Measurements from ENCODE around the gene RAVER1.

The RAVER1 gene

GRCh38 chr19:10292789-10293636 lies 40.3 kb downstream of the RAVER1 start:
- H3K4me3 Mint-ChIP-seq: peak overlapping the region; percentile 74
- H3K4me1 Mint-ChIP-seq: peaks cover 56% of the 10 kb centered on the region

GRCh38 chr19:10292206-10292788 lies 41.0 kb downstream of the RAVER1 start:
- Mint-ChIP-seq H3K9me3 (no peaks in the 10 kb centered on the region), H3K36me3 (ENCODE audit: low read depth) (no peaks in the 10 kb centered on the region), H3K27ac (no peak overlapping the region), H3K4me3 (peak overlapping the region; percentile 74), H3K27me3 (peaks cover 71% of the 10 kb centered on the region), H3K4me1 (peaks cover 63% of the 10 kb centered on the region)
- peak; percentile 86 for DNase-seq
- ATAC-seq: peak; percentile 42

More at GRCh38 chr19:10292789-10293636, 40.3 kb downstream of the RAVER1 start:
- Mint-ChIP-seq H3K27ac (no peak overlapping the region), H3K9me3 (no peaks in the 10 kb centered on the region), H3K36me3 (ENCODE audit: low read depth) (no peaks in the 10 kb centered on the region), H3K27me3 (peaks cover 66% of the 10 kb centered on the region)
- DNase-seq (no peak), ATAC-seq (no peak)

- peaks cover 71% of the 10 kb centered on the region for H3K27me3 Mint-ChIP-seq
- H3K36me3 Mint-ChIP-seq (ENCODE audit: low read depth): no peaks in the 10 kb centered on the region
- ATAC-seq (no peak), DNase-seq (no peak)
- no peaks in the 10 kb centered on the region for H3K9me3 Mint-ChIP-seq
- peak overlapping the region; percentile 74 for H3K4me3 Mint-ChIP-seq
- peaks cover 70% of the 10 kb centered on the region for H3K4me1 Mint-ChIP-seq
- no peak overlapping the region for H3K27ac Mint-ChIP-seq
Observed at GRCh38 chr19:10291554-10292205, 41.6 kb downstream of the RAVER1 start.

- no peaks in the 10 kb centered on the region for H3K9me3 Mint-ChIP-seq
- peaks cover 4% of the 10 kb centered on the region for H3K36me3 Mint-ChIP-seq (ENCODE audit: low read depth)
- peaks cover 71% of the 10 kb centered on the region for H3K27me3 Mint-ChIP-seq
- peaks cover 76% of the 10 kb centered on the region for H3K4me1 Mint-ChIP-seq
- DNase-seq (peak; percentile 66), ATAC-seq (no peak)
- H3K4me3 Mint-ChIP-seq: peak overlapping the region; percentile 74
- H3K27ac Mint-ChIP-seq: no peak overlapping the region
Observed at GRCh38 chr19:10290876-10291553, 42.3 kb downstream of the RAVER1 start.

GRCh38 chr19:10290357-10290875 lies 42.9 kb downstream of the RAVER1 start:
- H3K27ac Mint-ChIP-seq: peak overlapping the region; percentile 39
- H3K4me3 Mint-ChIP-seq: peak overlapping the region; percentile 74
- ATAC-seq: no peak
- peaks cover 72% of the 10 kb centered on the region for H3K4me1 Mint-ChIP-seq
- no peaks in the 10 kb centered on the region for H3K9me3 Mint-ChIP-seq
- peaks cover 65% of the 10 kb centered on the region for H3K27me3 Mint-ChIP-seq
- peaks cover 10% of the 10 kb centered on the region for H3K36me3 Mint-ChIP-seq (ENCODE audit: low read depth)
- no peak for DNase-seq

GRCh38 chr19:10289836-10290356 lies 43.4 kb downstream of the RAVER1 start, which contains the start of gene ICAM5:
Gene ICAM5 (plus strand): TSS chr19:10289952. CDS start chr19:10290044, 92 bp downstream.
- H3K4me3 Mint-ChIP-seq: peak within 1 kb of the TSS; percentile 74
- no peaks in the 10 kb centered on the region for H3K9me3 Mint-ChIP-seq
- peaks cover 76% of the 10 kb centered on the region for H3K4me1 Mint-ChIP-seq
- ATAC-seq: no peak
- peaks cover 15% of the 10 kb centered on the region for H3K36me3 Mint-ChIP-seq (ENCODE audit: low read depth)
- peaks cover 62% of the 10 kb centered on the region for H3K27me3 Mint-ChIP-seq
- peak; percentile 54 for DNase-seq
- H3K27ac Mint-ChIP-seq: peak within 1 kb of the TSS; percentile 71

- no peaks in the 10 kb centered on the region for H3K9me3 Mint-ChIP-seq
- peak; percentile 72 for DNase-seq
- peak; percentile 42 for ATAC-seq
- H3K36me3 Mint-ChIP-seq (ENCODE audit: low read depth): peaks cover 20% of the 10 kb centered on the region
- H3K4me3 Mint-ChIP-seq: peak overlapping the region; percentile 74
- H3K27ac Mint-ChIP-seq: peak overlapping the region; percentile 71
- H3K4me1 Mint-ChIP-seq: peaks cover 73% of the 10 kb centered on the region
- peaks cover 56% of the 10 kb centered on the region for H3K27me3 Mint-ChIP-seq
Observed at GRCh38 chr19:10289167-10289835, 44.0 kb downstream of the RAVER1 start.

GRCh38 chr19:10288662-10289166 lies 44.6 kb downstream of the RAVER1 start:
- H3K4me3 Mint-ChIP-seq: peak overlapping the region; percentile 74
- peak; percentile 63 for DNase-seq
- ATAC-seq: peak; percentile 16
- peaks cover 73% of the 10 kb centered on the region for H3K4me1 Mint-ChIP-seq
- peak overlapping the region; percentile 71 for H3K27ac Mint-ChIP-seq
- no peaks in the 10 kb centered on the region for H3K9me3 Mint-ChIP-seq
- H3K27me3 Mint-ChIP-seq: peaks cover 50% of the 10 kb centered on the region
- peaks cover 26% of the 10 kb centered on the region for H3K36me3 Mint-ChIP-seq (ENCODE audit: low read depth)

- peak; percentile 23 for ATAC-seq
- no peaks in the 10 kb centered on the region for H3K9me3 Mint-ChIP-seq
- peaks cover 29% of the 10 kb centered on the region for H3K36me3 Mint-ChIP-seq (ENCODE audit: low read depth)
- H3K27me3 Mint-ChIP-seq: peaks cover 34% of the 10 kb centered on the region
- DNase-seq: peak; percentile 58
- H3K27ac Mint-ChIP-seq: no peak within 1 kb of the TSS
- H3K4me3 Mint-ChIP-seq: peak within 1 kb of the TSS; percentile 50
- peaks cover 59% of the 10 kb centered on the region for H3K4me1 Mint-ChIP-seq
Observed at GRCh38 chr19:10286803-10287737, 46.3 kb downstream of the RAVER1 start, which contains the start of gene ICAM4. Gene ICAM4 (plus strand): TSS chr19:10286955. CDS start chr19:10287013, 58 bp downstream.

- H3K36me3 Mint-ChIP-seq (ENCODE audit: low read depth): peaks cover 35% of the 10 kb centered on the region
- H3K4me3 Mint-ChIP-seq: no peak overlapping the region
- no peaks in the 10 kb centered on the region for H3K9me3 Mint-ChIP-seq
- peaks cover 44% of the 10 kb centered on the region for H3K4me1 Mint-ChIP-seq
- ATAC-seq (no peak), DNase-seq (no peak)
- H3K27ac Mint-ChIP-seq: no peak overlapping the region
- H3K27me3 Mint-ChIP-seq: peaks cover 19% of the 10 kb centered on the region
Observed at GRCh38 chr19:10285393-10285792, 47.9 kb downstream of the RAVER1 start.

- Mint-ChIP-seq H3K36me3 (ENCODE audit: low read depth) (peaks cover 37% of the 10 kb centered on the region), H3K4me1 (peaks cover 41% of the 10 kb centered on the region), H3K4me3 (no peak overlapping the region), H3K9me3 (no peaks in the 10 kb centered on the region), H3K27me3 (peaks cover 14% of the 10 kb centered on the region), H3K27ac (no peak overlapping the region)
- DNase-seq (no peak), ATAC-seq (no peak)
Observed at GRCh38 chr19:10284960-10285278, 48.4 kb downstream of the RAVER1 start.

GRCh38 chr19:10284065-10284959 lies 49.0 kb downstream of the RAVER1 start:
- H3K27me3 Mint-ChIP-seq: peaks cover 14% of the 10 kb centered on the region
- H3K4me1 Mint-ChIP-seq: peaks cover 43% of the 10 kb centered on the region
- no peak overlapping the region for H3K27ac Mint-ChIP-seq

More at GRCh38 chr19:10284065-10284959, 49.0 kb downstream of the RAVER1 start:
- no peak for DNase-seq
- ATAC-seq: no peak
- H3K9me3 Mint-ChIP-seq: no peaks in the 10 kb centered on the region
- H3K36me3 Mint-ChIP-seq (ENCODE audit: low read depth): peaks cover 43% of the 10 kb centered on the region
- H3K4me3 Mint-ChIP-seq: no peak overlapping the region
